CD4-positive, alpha-beta T cell treated with Interferon alpha-2 for 1 hour (primary cell): Measurements from ENCODE around the gene ENKUR.

ENCODE experiments used
- DNase-seq, 2 donors: peaks; one replicate each; pipeline ENCODE4 v3.0.0-alpha.2; 2020 to 2022

ENKUR gene

GRCh38 chr10:24938525-24938924 is 77.4 kb downstream of the ENKUR start:
- no peak for DNase-seq

DNA sequence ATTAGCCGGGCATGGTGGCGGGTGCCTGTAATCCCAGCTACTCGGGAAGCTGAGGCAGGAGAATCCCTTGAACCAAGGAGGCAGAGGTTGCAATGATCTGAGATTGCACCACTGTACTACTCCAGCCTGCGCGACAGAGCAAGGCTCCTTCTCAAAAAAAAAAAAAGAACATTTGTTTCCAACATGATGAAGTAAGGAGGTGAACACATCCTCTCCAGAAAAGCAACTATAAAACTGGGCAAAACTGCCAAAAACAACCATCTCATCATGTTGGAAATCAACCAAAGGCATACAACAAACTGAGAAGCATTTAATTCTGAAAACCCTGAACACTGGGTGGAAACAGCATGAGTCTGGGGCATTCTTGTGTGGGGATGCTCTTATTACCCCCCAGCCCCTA is 77.9 kb downstream of the ENKUR start:
- no peak for DNase-seq

GRCh38 chr10:24935504-24936292 is 80.3 kb downstream of the ENKUR start:
- DNase-seq: no peak
